Dermis microvascular lymphatic vessel endothelial cell (primary cell): Measurements from ENCODE around the gene POLA1. TPM values are rescaled to one million over a fixed set of nuclear protein-coding genes. Genes with fewer than 3 reads are reported as not detected.

ENCODE experiments used
- DNase-seq, 2 donors: peaks; one replicate each; pipeline versions ENCODE4 v3.0.0 to v3.0.0-alpha.2; 2010; ENCODE audit warnings: low read depth in 2 of 2
- total RNA-seq: library from RNA; depleted of rRNA; stranded (reverse); fragments of >200 nt; gene quantifications from 2 replicates; pipeline ENCODE4 v1.2.1, GENCODE V29; 2014

The POLA1 gene
- total RNA-seq, 1 donor from 2014 or later = 16.3 TPM

DNA sequence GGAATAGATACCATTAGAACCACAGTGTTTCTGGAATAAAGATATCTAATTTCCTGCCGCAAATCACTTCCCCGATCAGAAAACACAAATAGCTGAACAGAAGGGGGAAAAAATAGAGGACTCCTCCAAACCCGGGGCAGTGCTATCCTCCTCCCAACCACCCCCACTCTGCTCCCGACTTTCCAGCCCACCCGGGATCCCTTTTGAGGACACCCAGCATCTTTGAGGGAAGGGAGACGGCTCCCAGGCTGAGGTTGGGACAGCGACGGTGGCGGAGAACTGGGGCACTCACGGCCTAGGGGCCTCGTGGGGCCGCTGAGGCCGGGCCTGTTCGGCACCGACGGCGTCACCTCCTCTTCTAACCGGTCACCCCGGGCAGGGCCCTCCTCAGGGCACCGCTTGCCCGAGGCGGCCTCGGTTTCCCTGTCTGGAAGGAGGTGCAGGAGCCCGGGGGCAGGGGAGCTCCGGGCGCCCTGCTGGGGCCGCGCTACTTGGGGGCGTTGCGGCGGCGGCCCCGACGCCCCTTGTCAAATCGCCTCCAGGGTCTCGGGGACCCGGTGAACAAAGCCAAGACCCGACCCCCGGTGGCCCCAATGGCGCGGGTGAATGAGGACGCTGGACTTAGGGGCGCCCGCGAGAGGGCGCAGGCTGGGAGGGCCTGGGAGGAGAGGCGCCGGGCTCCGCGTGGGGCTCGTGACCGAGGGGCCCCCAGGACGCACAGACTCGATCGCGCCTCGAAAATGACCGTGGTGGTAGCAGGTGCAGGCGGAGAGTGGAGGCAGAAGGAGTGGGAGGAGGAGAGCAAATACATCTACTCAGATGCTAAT is 329.0 kb downstream of the POLA1 start:
- no peak for DNase-seq

GRCh38 chrX:25023908-25024307 is 330.2 kb downstream of the POLA1 start:
- DNase-seq = no peak

DNA sequence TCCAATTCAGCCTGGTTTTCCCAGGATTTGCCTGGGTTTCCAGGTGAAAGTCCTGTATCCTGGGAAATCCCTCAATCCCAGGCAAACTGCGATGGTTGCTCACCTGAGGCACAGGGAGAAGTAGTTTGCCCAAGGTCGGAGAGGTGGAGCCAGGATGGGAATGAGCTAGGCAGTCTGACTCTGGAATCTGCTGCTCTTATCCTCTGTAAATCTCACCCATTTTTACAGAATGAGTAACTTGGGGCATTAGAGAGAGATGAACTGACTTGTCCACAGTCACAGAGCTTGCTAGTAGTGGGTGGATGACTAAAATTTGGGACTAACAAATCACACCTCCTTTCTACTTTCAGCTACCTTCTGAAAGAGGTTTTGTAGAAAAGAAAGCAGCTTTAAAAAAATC is 331.9 kb downstream of the POLA1 start:
- DNase-seq = no peak

DNA sequence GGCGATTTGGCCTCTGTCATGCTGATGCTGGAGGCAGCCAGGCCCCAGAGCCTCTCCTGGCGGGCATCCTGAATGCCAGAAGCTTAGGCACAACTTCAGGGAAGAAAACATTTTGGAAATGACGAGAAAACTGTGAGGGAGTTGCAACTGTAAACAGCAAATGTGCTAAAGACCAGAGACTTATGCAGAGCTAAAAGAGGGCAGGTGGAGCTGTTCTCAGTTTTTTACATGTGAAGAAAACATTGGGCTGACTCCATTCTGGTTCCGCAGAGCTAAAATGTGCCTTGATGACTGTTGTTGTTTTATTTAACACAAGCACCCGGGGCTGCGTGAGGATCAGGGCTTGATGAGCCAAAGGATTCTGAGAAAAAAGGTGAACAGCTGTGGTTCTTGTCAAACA is 332.9 kb downstream of the POLA1 start:
- DNase-seq = no peak

- DNase-seq = no peak
These were observed 335.0 kb downstream of the POLA1 start for GRCh38 chrX:25028726-25029125.

GRCh38 chrX:25029288-25029825 is 335.6 kb downstream of the POLA1 start:
- no peak for DNase-seq

DNA sequence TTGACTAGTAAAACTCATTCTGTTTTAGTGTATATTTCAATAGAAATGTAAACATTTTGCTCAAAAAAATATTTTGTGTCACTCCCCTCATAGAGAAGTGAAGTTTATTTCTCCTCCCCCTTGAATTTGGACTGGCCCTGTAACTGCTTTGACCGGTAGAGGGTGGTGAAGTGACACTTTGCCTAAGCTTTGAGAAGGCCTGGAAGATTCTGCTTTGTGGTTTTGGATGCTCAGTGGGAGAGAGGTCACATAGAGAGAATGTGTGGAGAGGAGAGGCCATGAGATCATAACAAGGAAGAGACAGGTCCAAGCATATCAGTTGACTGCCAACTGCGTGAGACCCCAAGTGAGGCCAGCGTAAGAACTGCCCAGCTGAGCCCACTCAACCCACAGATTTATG is 341.2 kb downstream of the POLA1 start:
- DNase-seq = no peak

DNA sequence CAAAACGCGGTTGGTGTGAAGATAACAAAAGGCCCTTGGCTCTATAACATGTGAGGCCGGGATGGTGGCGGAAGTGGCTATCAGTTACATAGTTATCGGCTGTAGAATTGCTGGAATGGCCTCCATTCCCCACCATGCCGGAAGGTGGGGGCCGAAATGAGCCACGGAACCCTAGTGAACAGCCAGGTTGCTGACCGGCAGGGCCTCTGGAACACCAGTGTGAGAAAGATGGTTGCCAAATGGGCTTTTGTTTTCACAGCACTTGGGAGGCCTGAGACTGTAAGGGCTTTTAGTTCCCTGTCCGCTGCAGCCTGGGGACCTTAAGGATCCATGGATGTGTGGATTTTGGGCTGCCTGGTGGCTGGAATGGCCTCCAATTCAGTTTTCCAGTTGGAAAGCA is 345.3 kb downstream of the POLA1 start:
- no peak for DNase-seq

- no peak for DNase-seq
These were observed 349.5 kb downstream of the POLA1 start for GRCh38 chrX:25043192-25043591.

Other genes with a start within 250 kb of the POLA1 start
- gene PDK3, start 228.6 kb upstream of the POLA1 start, total RNA-seq = 3.0 and 3.7 TPM in 2 replicates
- under 0.01 TPM in 1 of 2 replicates, not detected in the other for gene PCYT1B, start 46.6 kb upstream of the POLA1 start, total RNA-seq